Esophagus squamous epithelium (tissue), 5 donors: ENCODE measurements around the gene SDHAF2. TPM values are rescaled to one million over a fixed set of nuclear protein-coding genes. Genes with fewer than 3 reads are reported as not detected.
"Not testable (repeated sequence)": the region's sequence is repeated elsewhere in the genome, so short reads cannot be mapped to it uniquely, and the experiment has no call there.

Experiments
- DNase-seq: peaks from one replicate; lab custom pipeline; 2025; lab: John Stamatoyannopoulos, UW
- H3K27ac ChIP-seq, 4 donors: fragments of 200-600 bp; sonication (generic); one replicate each; pipeline ENCODE4 v1.5.1; 2016 to 2019; ENCODE audit warnings: mild to moderate bottlenecking in 1 of 4
- H3K27me3 ChIP-seq, 4 donors: fragments of 200-600 bp; sonication (generic); 1 replicate in 3 of 4; 2 replicates in 1 of 4; pipeline versions ENCODE4 v1.5.1 to v1.6.0; 2017 to 2021; ENCODE audit warnings: antibody characterized with exemption in 1 of 4
- H3K36me3 ChIP-seq, 3 donors: fragments of 200-600 bp; sonication (generic); one replicate each; pipeline ENCODE4 v1.5.1; 2016 to 2019
- H3K4me1 ChIP-seq, 3 donors: fragments of 200-600 bp; sonication (generic); one replicate each; pipeline ENCODE4 v1.5.1; 2017 to 2019
- H3K4me3 ChIP-seq, 4 donors: fragments of 200-600 bp; sonication (generic); 1 replicate in 3 of 4; 2 replicates in 1 of 4; pipeline ENCODE4 v1.5.1; 2016 to 2019; ENCODE audit warnings: mild to moderate bottlenecking in 2 of 4, moderate library complexity in 1 of 4
- H3K9me3 ChIP-seq, 3 donors: fragments of 200-600 bp; sonication (generic); one replicate each; pipeline ENCODE4 v1.5.1; 2016 to 2019
- POLR2A ChIP-seq, 4 donors: fragments of 450-650 bp; IDR thresholded peaks; one replicate each; pipeline ENCODE4 v1.6.1; 2017; ENCODE audit warnings: antibody characterized with exemption in 4 of 4, mild to moderate bottlenecking in 4 of 4, moderate library complexity in 3 of 4
- WGBS, 2 donors: methylation state at CpG; one replicate each; pipeline ENCODE4 v1.1.5; 2018; 5-methylcytosine and 5-hydroxymethylcytosine counted together
- intact Hi-C: fragments of 100-400 bp; cut with DNase I; formaldehyde crosslinking; loops from one replicate; pipeline ENCODE4 v1.15.0; 2022
- total RNA-seq, 4 donors: library from RNA; depleted of rRNA; stranded (reverse); fragments of >200 nt; gene quantifications; one replicate each; pipeline ENCODE4 v1.1.0, GENCODE V29; 2016
- TF ChIP-seq, protein P1 (sequence below), 6 experiments: fragments of 450-650 bp in 4 of 6; fragments of 200-600 bp in 2 of 6; sonication (generic) in 2 of 6; IDR thresholded peaks; one replicate each; pipeline ENCODE4 v1.5.1; 2016 to 2019; ENCODE audit warnings: antibody characterized with exemption in 6 of 6, mild to moderate bottlenecking in 4 of 6, moderate library complexity in 4 of 6
- donor health status: DM: yes; HTN: yes; CAD: no.

Gene SDHAF2
- total RNA-seq, 4 donors from 2014 or later, result 26.0 to 62.9 (median 43.7) TPM

GRCh38 chr11:61460474-61460881, 30.6 kb downstream of the SDHAF2 start:
- 59 to 64% methylated on average over 3 of the region's 3 CpGs for WGBS, 2 donors
- H3K4me3 ChIP-seq, result no peak overlapping the region
- intact Hi-C loops, result no loop called here
- H3K36me3 ChIP-seq, result peaks cover 0 to 35% (median 0%) of the 10 kb centered on the region in 3 donors
- H3K4me1 ChIP-seq, result no peaks in the 10 kb centered on the region
- H3K27ac ChIP-seq, result no peak overlapping the region
- no peak for DNase-seq
- H3K9me3 ChIP-seq, result no peaks in the 10 kb centered on the region
- no peak for TF ChIP-seq POLR2A (IDR thresholded peaks at IDR 0.05)
- TF ChIP-seq, protein P1, sequence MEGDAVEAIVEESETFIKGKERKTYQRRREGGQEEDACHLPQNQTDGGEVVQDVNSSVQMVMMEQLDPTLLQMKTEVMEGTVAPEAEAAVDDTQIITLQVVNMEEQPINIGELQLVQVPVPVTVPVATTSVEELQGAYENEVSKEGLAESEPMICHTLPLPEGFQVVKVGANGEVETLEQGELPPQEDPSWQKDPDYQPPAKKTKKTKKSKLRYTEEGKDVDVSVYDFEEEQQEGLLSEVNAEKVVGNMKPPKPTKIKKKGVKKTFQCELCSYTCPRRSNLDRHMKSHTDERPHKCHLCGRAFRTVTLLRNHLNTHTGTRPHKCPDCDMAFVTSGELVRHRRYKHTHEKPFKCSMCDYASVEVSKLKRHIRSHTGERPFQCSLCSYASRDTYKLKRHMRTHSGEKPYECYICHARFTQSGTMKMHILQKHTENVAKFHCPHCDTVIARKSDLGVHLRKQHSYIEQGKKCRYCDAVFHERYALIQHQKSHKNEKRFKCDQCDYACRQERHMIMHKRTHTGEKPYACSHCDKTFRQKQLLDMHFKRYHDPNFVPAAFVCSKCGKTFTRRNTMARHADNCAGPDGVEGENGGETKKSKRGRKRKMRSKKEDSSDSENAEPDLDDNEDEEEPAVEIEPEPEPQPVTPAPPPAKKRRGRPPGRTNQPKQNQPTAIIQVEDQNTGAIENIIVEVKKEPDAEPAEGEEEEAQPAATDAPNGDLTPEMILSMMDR (IDR thresholded peaks at IDR 0.05), result no peak
- H3K27me3 ChIP-seq, result no peaks in the 10 kb centered on the region

DNA sequence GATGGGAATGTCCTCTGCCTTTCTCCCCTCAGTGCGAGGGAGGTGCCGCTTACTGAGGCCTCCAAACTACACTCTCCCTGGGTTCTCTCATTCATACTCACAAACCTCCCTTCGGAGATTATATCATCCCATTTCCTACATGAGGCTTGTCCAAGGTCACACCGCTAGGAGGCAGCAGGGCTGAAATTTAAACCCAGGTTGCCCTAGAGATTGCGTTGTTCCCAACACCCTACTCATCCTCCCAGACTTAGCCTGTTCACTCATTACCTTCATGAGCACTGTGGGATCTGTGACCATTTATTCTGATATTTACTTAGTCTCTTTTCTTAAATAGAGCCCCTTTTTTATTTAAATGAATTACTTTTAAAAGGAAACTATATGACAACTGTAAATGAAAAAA, 31.1 kb downstream of the SDHAF2 start:
- intact Hi-C loops, result no loop called here
- 86 to 96% methylated on average over 5 of the region's 5 CpGs for WGBS, 2 donors
- DNase-seq, result no peak
- Histone ChIP-seq H3K36me3 (peaks cover 0 to 32% (median 0%) of the 10 kb centered on the region in 3 donors), H3K4me3 (no peak overlapping the region), H3K9me3 (no peaks in the 10 kb centered on the region), H3K27ac (no peak overlapping the region), H3K4me1 (no peaks in the 10 kb centered on the region), H3K27me3 (no peaks in the 10 kb centered on the region)
- TF ChIP-seq POLR2A (IDR thresholded peaks at IDR 0.05), result no peak
- TF ChIP-seq, protein P1 (IDR thresholded peaks at IDR 0.05), result no peak

GRCh38 chr11:61467602-61468001, 37.7 kb downstream of the SDHAF2 start:
- intact Hi-C loops, H3K27me3 ChIP-seq, H3K9me3 ChIP-seq, H3K4me1 ChIP-seq, DNase-seq, H3K27ac ChIP-seq, H3K4me3 ChIP-seq: not testable (repeated sequence)
- peaks cover 0 to 46% (median 0%) of the 10 kb centered on the region in 3 donors for H3K36me3 ChIP-seq
- WGBS, 2 donors, result 62 to 64% methylated on average over 6 of the region's 6 CpGs

- intact Hi-C loops, result no loop called here
- Histone ChIP-seq H3K4me3 (no peak overlapping the region), H3K36me3 (peaks cover 0 to 42% (median 0%) of the 10 kb centered on the region in 3 donors), H3K9me3 (no peaks in the 10 kb centered on the region), H3K27me3 (no peaks in the 10 kb centered on the region), H3K27ac (no peak overlapping the region), H3K4me1 (peaks cover 0 to 4% (median 0%) of the 10 kb centered on the region in 3 donors)
- no peak for TF ChIP-seq POLR2A (IDR thresholded peaks at IDR 0.05)
- TF ChIP-seq, protein P1 (IDR thresholded peaks at IDR 0.05), result no peak
- 78% methylated on average over 7 of the region's 7 CpGs; no CpG with 5 or more reads in 1 of the 2 donors for WGBS, 2 donors
- no peak for DNase-seq
These were observed 38.1 kb downstream of the SDHAF2 start for GRCh38 chr11:61468002-61468401.

GRCh38 chr11:61472282-61472681, 42.4 kb downstream of the SDHAF2 start:
- no peaks in the 10 kb centered on the region for H3K9me3 ChIP-seq
- H3K36me3 ChIP-seq, result peaks cover 0 to 32% (median 0%) of the 10 kb centered on the region in 3 donors
- no peak overlapping the region for H3K4me3 ChIP-seq
- peak overlapping the region in 3 of 4 donors; percentile 58 to 75 (median 63) for H3K27ac ChIP-seq
- WGBS, 2 donors, result 79 to 81% methylated on average over 3 to 5 of the region's 5 CpGs
- H3K4me1 ChIP-seq, result peaks cover 0 to 8% (median 2%) of the 10 kb centered on the region in 3 donors
- TF ChIP-seq POLR2A (IDR thresholded peaks at IDR 0.05), result no peak
- TF ChIP-seq, protein P1 (IDR thresholded peaks at IDR 0.05), result no peak
- H3K27me3 ChIP-seq, result no peaks in the 10 kb centered on the region
- intact Hi-C loops, result loop anchor here (10.0 kb wide), 1 partner anchor 163 kb away; no protein-coding TSS in a partner anchor
- no peak for DNase-seq
